Limb (tissue), 2 donors: ENCODE data around the gene RECQL5.

Experiments used
- DNase-seq, 2 donors: peaks; one replicate each; pipeline ENCODE4 v3.0.0-alpha.2; 2016; ENCODE audit errors: extremely low spot score in 2 of 2

RECQL5 gene

DNA sequence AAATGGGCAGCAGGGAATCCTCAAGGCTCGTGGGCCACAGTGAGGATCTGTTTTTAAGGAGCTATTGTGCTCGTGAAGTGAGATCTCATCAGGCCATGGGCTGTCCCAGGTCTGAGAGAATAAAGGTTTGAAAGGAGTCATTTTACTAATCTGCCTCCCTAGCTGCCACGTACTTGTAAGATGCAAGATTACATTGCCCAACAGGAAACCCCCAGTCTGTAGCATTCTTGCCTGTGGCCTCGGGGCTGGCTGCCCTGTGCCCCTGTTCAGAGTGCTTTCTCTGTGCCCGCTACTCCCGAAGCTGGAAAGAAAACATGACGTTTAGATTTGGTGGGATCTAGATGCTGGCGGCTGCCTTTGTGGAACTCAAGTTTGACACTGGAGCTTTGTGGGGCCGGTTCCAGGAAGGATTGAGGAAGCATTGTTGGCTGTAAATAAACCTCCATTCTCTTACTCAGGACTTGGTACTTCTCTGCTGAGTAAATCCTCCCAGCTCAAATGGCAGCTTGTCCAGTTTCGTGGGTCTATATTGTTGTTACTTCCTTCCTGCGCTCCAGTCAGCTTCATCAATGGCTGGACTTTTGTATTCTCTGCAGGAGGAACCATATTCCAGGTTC lies 21.4 kb upstream of the RECQL5 start:
- no peak for DNase-seq

GRCh38 chr17:75685499-75685898 lies 18.5 kb upstream of the RECQL5 start:
- DNase-seq: no peak

DNA sequence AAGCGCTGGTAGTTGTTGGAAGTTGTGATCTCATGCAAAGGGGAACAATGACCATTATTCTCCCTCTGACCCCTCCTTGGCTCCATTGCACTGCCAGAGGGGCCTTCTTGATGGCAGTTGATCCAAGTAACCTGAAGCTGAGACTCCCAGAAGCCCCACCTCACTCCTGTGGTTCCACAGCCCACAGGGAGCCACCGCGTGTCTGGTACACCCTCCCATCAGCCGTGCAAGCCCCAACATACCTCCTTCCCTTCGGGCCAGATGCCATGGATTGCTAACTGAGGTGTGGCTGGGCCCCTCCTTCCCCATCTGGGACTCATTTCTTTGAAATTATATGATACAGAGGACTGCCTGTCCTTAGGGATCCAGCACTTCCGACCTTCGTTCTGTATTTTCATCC lies 18.0 kb upstream of the RECQL5 start:
- no peak for DNase-seq

GRCh38 chr17:75684249-75684648 lies 17.3 kb upstream of the RECQL5 start:
- DNase-seq: no peak

- DNase-seq: no peak
Measured at GRCh38 chr17:75683583-75683982, 16.6 kb upstream of the RECQL5 start.

- no peak for DNase-seq
Measured at GRCh38 chr17:75681289-75681688, 14.3 kb upstream of the RECQL5 start.

GRCh38 chr17:75680431-75680830 lies 13.5 kb upstream of the RECQL5 start:
- DNase-seq: no peak

- DNase-seq: no peak
Measured at GRCh38 chr17:75679706-75680211, 12.8 kb upstream of the RECQL5 start.

- DNase-seq: no peak
Measured at GRCh38 chr17:75676461-75676860, 9.5 kb upstream of the RECQL5 start.

DNA sequence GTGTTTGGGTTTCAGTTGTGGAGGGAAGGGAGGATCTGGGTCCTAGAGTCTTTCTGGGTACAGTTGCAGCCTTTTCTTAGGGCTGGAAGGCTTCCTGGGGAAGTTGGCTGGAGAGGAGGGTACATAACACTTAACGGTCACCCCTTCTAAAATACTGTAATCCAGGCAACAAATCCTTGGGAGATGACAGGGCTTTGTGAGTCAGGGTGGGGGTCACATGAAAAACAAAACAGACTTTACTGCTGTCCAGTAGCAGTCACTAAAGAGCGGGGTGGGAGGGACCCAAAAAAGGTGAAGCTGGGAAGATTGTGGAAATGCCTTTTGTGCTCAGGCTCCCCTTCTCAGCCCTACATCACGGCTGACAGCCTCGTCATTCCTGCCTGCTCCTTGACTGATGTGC lies 6.5 kb upstream of the RECQL5 start:
- no peak for DNase-seq

DNA sequence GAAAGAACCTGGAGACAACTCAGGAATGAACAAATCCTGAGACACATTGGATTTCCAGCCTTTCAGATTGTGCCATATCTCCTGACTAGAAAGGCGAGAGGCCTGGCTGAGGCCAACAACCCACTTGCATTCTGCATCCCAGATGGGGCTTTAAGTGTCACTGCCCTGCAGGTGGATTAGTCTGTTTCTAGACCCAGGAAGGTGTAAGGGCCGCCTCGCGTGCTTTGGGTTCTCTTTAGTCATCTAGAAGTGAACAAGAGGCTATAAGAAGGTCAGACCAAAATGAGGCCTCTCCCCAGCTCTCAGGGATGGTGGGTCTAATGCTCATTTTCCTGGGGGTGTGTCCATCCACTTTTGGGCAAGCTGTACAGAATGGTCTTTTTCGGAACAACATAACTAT lies 5.1 kb upstream of the RECQL5 start:
- no peak for DNase-seq

DNA sequence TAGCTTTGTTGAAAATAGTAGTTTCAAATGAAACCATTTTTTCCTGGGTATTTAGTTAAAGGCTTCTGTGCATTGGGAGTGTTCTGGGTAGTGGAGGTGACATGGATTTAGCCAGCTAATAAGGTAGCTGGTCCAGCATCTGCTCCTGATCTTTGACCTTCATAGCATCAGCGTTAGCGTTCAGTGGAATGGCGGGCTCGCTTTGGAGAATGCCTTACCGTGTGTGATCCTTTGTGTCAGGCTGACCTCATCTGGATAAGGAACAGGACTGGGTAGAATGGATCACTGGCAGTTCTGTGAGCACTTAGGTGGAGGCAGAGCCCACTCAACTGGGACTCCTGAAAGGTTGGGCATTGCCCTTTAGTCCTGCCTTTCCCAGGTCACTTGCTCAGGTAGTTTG lies 3.9 kb upstream of the RECQL5 start:
- no peak for DNase-seq

DNA sequence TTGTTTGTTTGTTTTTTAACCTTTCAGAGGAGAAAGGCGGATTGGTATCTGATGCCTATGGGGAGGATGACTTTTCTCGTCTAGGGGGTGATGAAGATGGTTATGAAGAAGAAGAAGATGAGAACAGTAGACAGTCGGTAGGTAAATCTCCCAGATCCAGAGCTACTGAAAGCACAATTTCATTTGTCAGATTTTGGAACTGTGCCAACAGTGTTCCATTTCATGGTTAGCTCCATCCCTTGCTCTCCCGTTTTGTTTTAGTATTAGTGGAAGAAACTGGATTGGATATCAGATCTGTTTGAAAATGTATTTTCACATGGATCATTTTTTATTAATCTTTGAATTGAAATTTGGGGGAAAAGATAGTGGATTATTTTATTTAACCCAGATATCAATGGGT lies 1.5 kb upstream of the RECQL5 start:
- DNase-seq: no peak

- no peak for DNase-seq
Measured at GRCh38 chr17:75667825-75668224, 871 bp upstream of the RECQL5 start.

DNA sequence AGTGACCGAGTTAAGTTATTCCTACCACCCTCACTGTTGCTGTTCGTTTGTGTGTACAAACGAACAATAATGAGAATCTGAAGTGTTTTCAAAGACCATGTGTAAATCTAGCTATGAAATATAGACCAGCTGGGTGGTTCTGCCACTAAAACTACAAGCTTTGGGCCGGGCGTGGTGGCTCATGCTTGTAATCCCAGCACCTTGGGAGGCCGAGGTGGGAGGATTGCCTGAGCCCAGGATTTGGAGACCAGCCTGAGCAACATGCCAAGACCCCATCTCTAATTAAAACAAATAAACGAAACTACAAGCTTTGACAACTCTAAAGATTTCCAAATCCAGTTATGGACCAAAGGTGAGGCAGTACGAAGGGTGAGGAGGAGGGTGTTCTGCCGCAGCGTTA lies 973 bp downstream of the RECQL5 start:
- no peak for DNase-seq

DNA sequence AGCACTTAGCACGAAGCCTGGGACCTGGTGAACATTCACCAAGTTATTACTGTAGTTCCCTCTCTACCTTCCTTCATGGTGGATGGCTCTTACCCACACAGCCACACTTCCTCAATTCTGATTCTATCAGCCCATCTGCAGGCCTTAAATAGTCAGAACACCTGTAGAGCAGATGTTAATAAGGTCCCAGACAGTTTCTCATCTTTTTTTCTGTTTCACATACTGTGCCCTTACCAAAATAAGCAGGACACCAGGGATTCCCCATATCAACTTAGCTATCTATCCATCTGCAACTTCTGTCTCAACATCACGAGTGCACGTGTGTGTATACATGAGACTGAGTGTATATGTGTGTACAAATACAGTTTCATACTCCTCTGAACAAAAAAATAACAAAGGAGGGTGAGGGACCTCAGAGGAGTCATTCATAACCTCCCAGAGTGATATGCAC lies 2.8 kb downstream of the RECQL5 start:
- no peak for DNase-seq

GRCh38 chr17:75662511-75662910 lies 4.4 kb downstream of the RECQL5 start:
- no peak for DNase-seq

DNA sequence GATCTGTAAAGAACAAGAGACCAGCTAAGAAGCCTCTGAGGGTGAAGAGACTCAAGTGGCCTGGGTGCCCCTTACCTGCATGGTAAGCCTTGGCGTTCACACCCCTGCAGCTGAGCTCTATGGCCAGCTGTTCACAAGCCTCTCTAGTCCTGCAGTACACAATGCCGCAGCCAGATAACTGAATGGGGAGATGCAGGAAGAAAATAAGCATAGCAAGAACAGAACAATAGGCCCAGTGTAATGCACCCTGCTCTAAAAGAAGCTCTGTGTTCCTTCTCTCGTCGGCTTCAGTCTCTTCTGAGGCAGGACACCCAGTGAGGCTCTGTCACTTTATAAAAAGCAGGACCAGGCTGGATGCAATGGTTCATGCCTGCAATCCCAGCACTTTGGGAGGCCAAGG lies 5.4 kb downstream of the RECQL5 start:
- DNase-seq: no peak

GRCh38 chr17:75658237-75658636 lies 8.7 kb downstream of the RECQL5 start:
- DNase-seq: no peak

DNA sequence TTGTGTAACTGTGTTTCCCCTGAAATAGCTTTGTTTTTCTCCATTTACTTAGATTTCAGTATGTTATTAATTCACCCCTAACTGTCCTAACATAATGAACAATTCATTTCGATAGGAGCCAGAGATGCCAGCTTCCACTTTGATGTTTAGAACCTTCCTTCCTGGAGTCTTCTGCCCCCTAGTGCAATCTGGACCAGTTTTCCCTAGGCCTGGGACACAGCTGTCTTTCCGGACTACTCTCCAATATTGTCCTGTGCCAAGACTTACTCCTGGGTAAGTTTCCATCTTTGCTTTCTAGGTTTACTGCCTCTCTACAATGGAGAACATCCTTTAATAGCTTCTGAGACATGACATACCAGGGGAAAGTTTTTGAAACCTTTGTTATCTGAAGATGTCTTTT lies 12.8 kb downstream of the RECQL5 start:
- DNase-seq: no peak

GRCh38 chr17:75652934-75653549 lies 13.9 kb downstream of the RECQL5 start:
- DNase-seq: no peak

DNA sequence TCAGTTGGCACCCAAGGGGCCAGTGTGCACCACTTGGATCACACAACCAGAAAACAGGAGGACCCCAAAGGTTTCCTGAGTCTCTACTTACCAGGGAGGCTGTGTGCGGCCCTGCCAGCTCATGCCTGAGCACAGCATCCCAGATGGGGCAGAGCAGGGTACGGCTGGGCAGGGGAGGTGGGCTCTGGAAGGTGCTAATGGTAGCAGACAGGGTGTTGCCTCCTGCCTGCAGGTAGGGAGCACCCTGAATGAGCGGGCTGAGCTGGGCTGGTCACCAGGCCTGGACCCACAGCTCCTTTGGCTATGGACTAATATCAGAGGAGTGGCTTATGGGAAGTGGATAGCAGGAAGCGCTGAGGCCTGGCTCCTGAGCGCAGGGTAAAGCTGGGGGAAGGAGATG lies 14.6 kb downstream of the RECQL5 start:
- no peak for DNase-seq

DNA sequence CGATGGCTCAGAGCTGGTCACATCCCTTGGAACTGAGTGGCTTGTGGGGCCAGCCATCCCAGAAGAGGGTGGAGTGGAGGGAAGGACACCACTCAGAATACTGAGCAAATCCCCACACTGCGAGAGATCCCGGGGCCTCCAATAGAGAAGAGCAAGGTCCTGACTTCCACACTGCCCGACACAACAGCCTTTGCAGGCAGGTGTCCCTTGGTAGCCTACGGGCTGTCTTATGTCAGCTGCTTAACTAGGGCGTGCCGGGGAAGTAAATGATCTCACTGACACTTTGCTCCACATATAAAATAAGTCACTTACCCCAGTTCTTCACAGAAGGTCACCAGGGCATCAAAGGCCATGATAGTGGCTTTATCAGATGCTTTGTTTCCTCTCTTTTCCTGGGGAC lies 16.1 kb downstream of the RECQL5 start:
- no peak for DNase-seq
